PC-3 (cell line): Measurements from ENCODE around the gene CDH13. TPM values are rescaled to one million over a fixed set of nuclear protein-coding genes. Genes with fewer than 3 reads are reported as not detected.

Experiments
- ATAC-seq: fragments of 200-7000 bp; cut with Tn5 transposase; 2 replicates; pipeline ENCODE4 v1.9.1; 2020; ENCODE audit warnings: mild to moderate bottlenecking, moderate library complexity
- BruUV-seq: library from RNA; stranded (reverse); fragments of 400-500 nt; replicated peaks from 2 replicates; lab custom pipeline; 2021; lab: Mats Ljungman, UMichigan
- CTCF ChIA-PET: fragments of 300-600 bp; sonication (Branson Sonifier 250); formaldehyde crosslinking; loops from one replicate; lab custom pipeline; 2022; ENCODE audit warnings: antibody characterized with exemption; lab: Charles Lee
- POLR2A ChIA-PET: fragments of 300-600 bp; sonication (Branson Sonifier 250); formaldehyde crosslinking; loops from one replicate; lab custom pipeline; 2022; ENCODE audit warnings: antibody characterized with exemption; ENCODE audit not compliant: unreplicated experiment; lab: Charles Lee
- DNase-seq: peaks from one replicate; pipeline ENCODE4 v3.0.0-alpha.2; 2015
- H2AFZ ChIP-seq: fragments of 300-600 bp; sonication (generic); 2 replicates; pipeline ENCODE4 v1.6.0; 2016; ENCODE audit warnings: antibody characterized with exemption, low read length
- H3F3A ChIP-seq: fragments of 300-600 bp; sonication (generic); one replicate; pipeline ENCODE4 v1.6.0; 2017; ENCODE audit warnings: antibody characterized with exemption, low read length, control low read depth, mild to moderate bottlenecking; ENCODE audit not compliant: unreplicated experiment
- H3K27ac ChIP-seq: fragments of 300-600 bp; sonication (generic); 2 replicates; pipeline ENCODE4 v1.5.1; 2016; ENCODE audit warnings: mild to moderate bottlenecking, low read length
- H3K27me3 ChIP-seq: fragments of 300-600 bp; sonication (generic); 2 replicates; pipeline ENCODE4 v1.6.1; 2016; ENCODE audit warnings: low read length, mixed read lengths
- H3K36me3 ChIP-seq: fragments of 300-600 bp; sonication (generic); 2 replicates; pipeline ENCODE4 v1.6.1; 2016; ENCODE audit warnings: low read depth, mixed run types, low read length, mixed read lengths
- H3K4me1 ChIP-seq: fragments of 300-600 bp; sonication (generic); 2 replicates; pipeline ENCODE4 v1.5.1; 2016; ENCODE audit warnings: low read length; ENCODE audit not compliant: insufficient read depth
- H3K4me2 ChIP-seq: fragments of 300-600 bp; sonication (generic); 2 replicates; pipeline ENCODE4 v1.6.0; 2016; ENCODE audit warnings: low read length
- H3K4me3 ChIP-seq: fragments of 300-600 bp; sonication (generic); 2 replicates; pipeline ENCODE4 v1.5.1; 2016; ENCODE audit warnings: mild to moderate bottlenecking, low read length, mixed read lengths
- H3K79me2 ChIP-seq: fragments of 300-600 bp; sonication (generic); 2 replicates; pipeline ENCODE4 v1.6.1; 2017; ENCODE audit warnings: low read length, mixed read lengths
- H3K9ac ChIP-seq: fragments of 300-600 bp; sonication (generic); 2 replicates; pipeline ENCODE4 v1.6.0; 2016; ENCODE audit warnings: mild to moderate bottlenecking, low read length
- H3K9me2 ChIP-seq: fragments of 300-600 bp; sonication (generic); replicated peaks from 2 replicates; pipeline ENCODE4 v1.6.1; 2016; ENCODE audit warnings: mixed run types, low read length, mixed read lengths
- H3K9me3 ChIP-seq: fragments of 300-600 bp; sonication (generic); 2 replicates; pipeline ENCODE4 v1.6.1; 2016; ENCODE audit warnings: low read length, mixed read lengths
- H4K20me1 ChIP-seq: fragments of 300-600 bp; sonication (generic); 2 replicates; pipeline ENCODE4 v1.6.1; 2016; ENCODE audit warnings: low read length, mixed read lengths
- EZH2 ChIP-seq: fragments of 300-600 bp; sonication (generic); IDR thresholded peaks from one replicate; pipeline ENCODE4 v1.6.1; 2017; ENCODE audit warnings: antibody characterized with exemption, mild to moderate bottlenecking, low read length; ENCODE audit not compliant: unreplicated experiment
- EZH2phosphoT487 ChIP-seq: fragments of 300-600 bp; sonication (generic); IDR thresholded peaks from 2 replicates; pipeline ENCODE4 v1.6.1; 2018; ENCODE audit warnings: mild to moderate bottlenecking, antibody characterized with exemption, low read length, borderline replicate concordance
- intact Hi-C: fragments of 100-400 bp; cut with micrococcal nuclease; formaldehyde crosslinking; loops from 2 replicates; pipeline ENCODE4 v1.9.0; 2023
- total RNA-seq: library from RNA; depleted of rRNA; stranded (reverse); fragments of >200 nt; gene quantifications from 2 replicates; pipeline ENCODE4 v1.2.3, GENCODE V29; 2014
- TF ChIP-seq, protein P1 (sequence below): fragments of 300-600 bp; sonication (generic); conservative IDR thresholded peaks from 2 replicates; pipeline ENCODE4 v1.5.1; 2017; ENCODE audit warnings: antibody characterized with exemption, low read depth, mild to moderate bottlenecking, low read length

Gene CDH13
- total RNA-seq, 1 experiment from 2014 or later = 0.36 TPM

DNA sequence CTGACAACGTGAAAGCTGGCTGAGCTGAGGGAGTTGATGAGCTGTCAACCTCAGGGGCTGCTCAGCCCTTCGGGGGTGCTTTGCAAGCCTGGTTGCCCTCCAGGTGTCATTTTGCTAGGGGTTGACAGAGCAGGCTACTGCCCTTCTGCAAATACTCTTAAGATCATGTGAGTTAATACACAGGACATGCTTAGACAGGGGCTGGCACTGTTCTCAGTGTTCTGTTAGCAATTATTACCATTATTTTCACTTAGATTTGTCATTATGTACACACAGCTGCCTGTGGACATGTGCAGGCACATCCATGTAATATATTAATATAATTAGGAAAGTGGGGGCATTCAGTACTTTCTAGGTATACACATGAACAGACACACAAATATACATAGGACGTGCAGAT is 626.8 kb downstream of the CDH13 start:
- Histone ChIP-seq H3K36me3 (no peaks in the 10 kb centered on the region), H3K27me3 (no peaks in the 10 kb centered on the region; the same call in 1 of the 2 replicates), H2AFZ (no peak overlapping the region), H4K20me1 (no peaks in the 10 kb centered on the region), H3K27ac (no peak overlapping the region), H3F3A (no peaks in the 10 kb centered on the region), H3K79me2 (no peaks in the 10 kb centered on the region), H3K9ac (no peak overlapping the region), H3K9me3 (no peaks in the 10 kb centered on the region), H3K4me2 (no peak overlapping the region), H3K4me3 (no peak overlapping the region), H3K4me1 (no peaks in the 10 kb centered on the region), H3K9me2 (no peaks in the 10 kb centered on the region)
- ChIA-PET CTCF (no interaction called here), POLR2A (no interaction called here)
- no peak for ATAC-seq
- TF ChIP-seq EZH2phosphoT487 (no peak), EZH2 (no peak)
- TF ChIP-seq, protein P1, sequence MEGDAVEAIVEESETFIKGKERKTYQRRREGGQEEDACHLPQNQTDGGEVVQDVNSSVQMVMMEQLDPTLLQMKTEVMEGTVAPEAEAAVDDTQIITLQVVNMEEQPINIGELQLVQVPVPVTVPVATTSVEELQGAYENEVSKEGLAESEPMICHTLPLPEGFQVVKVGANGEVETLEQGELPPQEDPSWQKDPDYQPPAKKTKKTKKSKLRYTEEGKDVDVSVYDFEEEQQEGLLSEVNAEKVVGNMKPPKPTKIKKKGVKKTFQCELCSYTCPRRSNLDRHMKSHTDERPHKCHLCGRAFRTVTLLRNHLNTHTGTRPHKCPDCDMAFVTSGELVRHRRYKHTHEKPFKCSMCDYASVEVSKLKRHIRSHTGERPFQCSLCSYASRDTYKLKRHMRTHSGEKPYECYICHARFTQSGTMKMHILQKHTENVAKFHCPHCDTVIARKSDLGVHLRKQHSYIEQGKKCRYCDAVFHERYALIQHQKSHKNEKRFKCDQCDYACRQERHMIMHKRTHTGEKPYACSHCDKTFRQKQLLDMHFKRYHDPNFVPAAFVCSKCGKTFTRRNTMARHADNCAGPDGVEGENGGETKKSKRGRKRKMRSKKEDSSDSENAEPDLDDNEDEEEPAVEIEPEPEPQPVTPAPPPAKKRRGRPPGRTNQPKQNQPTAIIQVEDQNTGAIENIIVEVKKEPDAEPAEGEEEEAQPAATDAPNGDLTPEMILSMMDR = no peak
- BruUV-seq = no TSS peak
- DNase-seq = no peak
- intact Hi-C loops = no loop called here

DNA sequence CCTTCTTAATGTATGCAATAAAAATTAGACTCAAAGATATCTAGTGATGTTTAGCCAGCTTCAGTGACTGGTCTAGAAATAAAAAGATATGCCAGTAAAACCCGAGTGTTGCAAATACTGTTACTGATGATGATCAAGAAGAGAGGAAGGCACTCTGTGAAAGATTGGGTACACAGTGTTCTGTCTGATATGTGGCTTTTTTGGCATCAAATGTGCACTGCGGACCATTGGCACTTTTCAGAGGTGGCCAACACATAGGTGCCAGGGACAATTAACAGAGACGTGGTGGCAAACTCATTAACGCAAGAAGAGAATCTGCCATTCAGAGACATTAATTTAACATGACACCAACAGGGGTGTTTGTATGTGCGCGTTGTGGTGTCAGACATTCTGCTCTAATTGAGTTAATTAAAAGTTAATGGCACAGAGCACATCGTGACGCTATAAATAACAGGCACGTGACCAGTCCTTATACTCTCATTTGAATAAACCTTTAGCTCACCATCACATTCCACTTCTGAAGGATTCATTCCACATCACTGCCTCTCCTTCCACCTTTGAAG is 631.7 kb downstream of the CDH13 start:
- Histone ChIP-seq H3F3A (no peaks in the 10 kb centered on the region), H3K27me3 (no peaks in the 10 kb centered on the region; the same call in 1 of the 2 replicates), H3K9ac (no peak overlapping the region), H3K9me2 (no peaks in the 10 kb centered on the region), H3K4me1 (no peaks in the 10 kb centered on the region), H3K4me2 (no peak overlapping the region), H3K79me2 (no peaks in the 10 kb centered on the region), H3K27ac (no peak overlapping the region), H3K4me3 (no peak overlapping the region), H3K36me3 (no peaks in the 10 kb centered on the region), H4K20me1 (no peaks in the 10 kb centered on the region), H2AFZ (no peak overlapping the region), H3K9me3 (no peaks in the 10 kb centered on the region)
- TF ChIP-seq EZH2 (no peak), EZH2phosphoT487 (no peak)
- TF ChIP-seq, protein P1 = no peak
- intact Hi-C loops = no loop called here
- BruUV-seq = no TSS peak
- ChIA-PET CTCF (no interaction called here), POLR2A (no interaction called here)
- ATAC-seq = no peak
- no peak for DNase-seq

DNA sequence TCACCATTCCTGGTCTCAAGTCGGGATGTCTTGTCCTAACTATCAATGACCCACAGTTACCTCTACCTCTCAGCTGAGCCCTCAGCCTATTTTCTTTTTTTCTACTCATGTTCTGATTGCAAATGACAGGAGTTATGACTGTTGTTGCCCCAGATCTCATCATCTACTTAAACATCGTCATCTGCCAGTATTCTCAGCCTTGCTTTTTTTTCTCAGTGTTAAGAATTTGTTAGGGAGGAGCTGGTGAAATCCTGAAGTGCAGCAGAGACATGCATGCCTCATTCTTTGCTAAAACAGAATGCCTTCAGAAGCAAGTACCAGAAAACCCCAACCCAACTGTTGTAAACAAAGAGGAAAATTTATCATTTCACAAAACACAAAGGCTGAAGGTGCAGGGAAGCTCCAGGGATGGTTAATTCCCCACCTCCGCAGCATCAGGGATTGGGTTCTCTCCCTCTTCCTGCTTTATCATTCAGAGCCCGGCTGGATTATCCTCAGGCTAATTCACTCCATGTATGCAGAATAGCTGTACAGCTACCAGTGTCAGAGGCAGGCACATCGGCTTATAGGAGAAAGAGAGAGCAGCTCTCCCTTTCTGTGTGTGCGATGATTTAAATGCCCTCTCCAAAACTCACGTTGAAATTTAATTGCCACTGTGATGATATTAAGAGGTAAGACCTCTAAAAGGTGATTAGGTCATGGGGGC is 640.2 kb downstream of the CDH13 start:
- Histone ChIP-seq H3K9me2 (no peaks in the 10 kb centered on the region), H3K79me2 (no peaks in the 10 kb centered on the region), H3K36me3 (no peaks in the 10 kb centered on the region), H3K4me1 (no peaks in the 10 kb centered on the region), H4K20me1 (no peaks in the 10 kb centered on the region), H3K9ac (no peak overlapping the region), H3K4me3 (no peak overlapping the region), H2AFZ (no peak overlapping the region), H3K27ac (no peak overlapping the region), H3K27me3 (0 out of 2 replicates have a peak, but pooled peaks cover 4% of the 10 kb centered on the region), H3K9me3 (no peaks in the 10 kb centered on the region), H3K4me2 (no peak overlapping the region), H3F3A (no peaks in the 10 kb centered on the region)
- no peak for DNase-seq
- CTCF ChIA-PET = no interaction called here
- intact Hi-C loops = no loop called here
- no TSS peak for BruUV-seq
- TF ChIP-seq EZH2 (no peak), EZH2phosphoT487 (no peak)
- TF ChIP-seq, protein P1 = no peak
- ATAC-seq = no peak
- POLR2A ChIA-PET = no interaction called here
